Measurements from ENCODE around the gene MAFF. TPM values are rescaled to one million over a fixed set of nuclear protein-coding genes. Genes with fewer than 3 reads are reported as not detected.

Gene MAFF
- total RNA-seq, 1 donor from 2014 or later, result 4.5 TPM

GRCh38 chr22:38186429-38186828 lies 15.4 kb upstream of the MAFF start:
- no peak for TF ChIP-seq CTCF (IDR thresholded peaks at IDR 0.05)
- peaks cover 7% of the 10 kb centered on the region for H3K4me1 Mint-ChIP-seq
- ChIA-PET CTCF (no interaction called here), POLR2A (interaction anchor here (1.0 kb wide), 1 partner anchor 10 kb away, joined by 3 read pairs; no protein-coding TSS in a partner anchor)
- no peak for ATAC-seq (ENCODE audit: low read depth)
- no peaks in the 10 kb centered on the region for H3K9me3 Mint-ChIP-seq
- no peak for DNase-seq
- peaks cover 11% of the 10 kb centered on the region for H3K27me3 Mint-ChIP-seq
- intact Hi-C loops (cut with micrococcal nuclease), result no loop called here
- H3K36me3 Mint-ChIP-seq (ENCODE audit: low read depth), result peaks cover 3% of the 10 kb centered on the region
- no peak overlapping the region for H3K4me3 Mint-ChIP-seq
- H3K27ac Mint-ChIP-seq, result no peak overlapping the region

- no peak overlapping the region for H3K27ac Mint-ChIP-seq
- no peak for DNase-seq
- peaks cover 20% of the 10 kb centered on the region for H3K27me3 Mint-ChIP-seq
- no peak for ATAC-seq (ENCODE audit: low read depth)
- no peaks in the 10 kb centered on the region for H3K4me1 Mint-ChIP-seq
- POLR2A ChIA-PET, result interaction anchor here (0.6 kb wide), 1 partner anchor 8 kb away, joined by 9 read pairs; no protein-coding TSS in a partner anchor
- no peaks in the 10 kb centered on the region for H3K9me3 Mint-ChIP-seq
- intact Hi-C loops (cut with micrococcal nuclease), result no loop called here
- CTCF ChIA-PET, result no interaction called here
- TF ChIP-seq CTCF (IDR thresholded peaks at IDR 0.05), result no peak
- no peaks in the 10 kb centered on the region for H3K36me3 Mint-ChIP-seq (ENCODE audit: low read depth)
- H3K4me3 Mint-ChIP-seq, result no peak overlapping the region
These were observed 14.2 kb upstream of the MAFF start for GRCh38 chr22:38187413-38188212.

- Mint-ChIP-seq H3K9me3 (no peaks in the 10 kb centered on the region), H3K4me3 (no peak overlapping the region), H3K4me1 (no peaks in the 10 kb centered on the region), H3K27me3 (peaks cover 23% of the 10 kb centered on the region), H3K27ac (no peak overlapping the region), H3K36me3 (ENCODE audit: low read depth) (no peaks in the 10 kb centered on the region)
- POLR2A ChIA-PET, result interaction anchor here (1.5 kb wide), 1 partner anchor 13 kb away, joined by 3 read pairs; the partner anchor contains the start of gene MAFF
- CTCF ChIA-PET, result no interaction called here
- no peak for TF ChIP-seq CTCF (IDR thresholded peaks at IDR 0.05)
- no peak for ATAC-seq (ENCODE audit: low read depth)
- intact Hi-C loops (cut with micrococcal nuclease), result no loop called here
- DNase-seq, result no peak
These were observed 12.7 kb upstream of the MAFF start for GRCh38 chr22:38189104-38189503.

GRCh38 chr22:38190581-38190980 lies 11.2 kb upstream of the MAFF start:
- no peaks in the 10 kb centered on the region for H3K9me3 Mint-ChIP-seq
- POLR2A ChIA-PET, result interaction anchor here (0.7 kb wide), 1 partner anchor 1341 kb away, joined by 10 read pairs; no protein-coding TSS in a partner anchor
- CTCF ChIA-PET, result no interaction called here

More at GRCh38 chr22:38190581-38190980, 11.2 kb upstream of the MAFF start:
- intact Hi-C loops (cut with micrococcal nuclease), result no loop called here
- H3K4me1 Mint-ChIP-seq, result peaks cover 3% of the 10 kb centered on the region
- H3K36me3 Mint-ChIP-seq (ENCODE audit: low read depth), result no peaks in the 10 kb centered on the region
- H3K4me3 Mint-ChIP-seq, result no peak overlapping the region
- TF ChIP-seq CTCF (IDR thresholded peaks at IDR 0.05), result no peak
- no peak for ATAC-seq (ENCODE audit: low read depth)
- H3K27ac Mint-ChIP-seq, result no peak overlapping the region
- H3K27me3 Mint-ChIP-seq, result peaks cover 23% of the 10 kb centered on the region
- no peak for DNase-seq
